ENCODE data around the gene HOXC5. TPM values are rescaled to one million over a fixed set of nuclear protein-coding genes. Genes with fewer than 3 reads are reported as not detected.

The HOXC5 gene
- total and polyA plus RNA-seq, 3 donors from 2014 or later = 1.3 to 5.5 (median 1.9) TPM

DNA sequence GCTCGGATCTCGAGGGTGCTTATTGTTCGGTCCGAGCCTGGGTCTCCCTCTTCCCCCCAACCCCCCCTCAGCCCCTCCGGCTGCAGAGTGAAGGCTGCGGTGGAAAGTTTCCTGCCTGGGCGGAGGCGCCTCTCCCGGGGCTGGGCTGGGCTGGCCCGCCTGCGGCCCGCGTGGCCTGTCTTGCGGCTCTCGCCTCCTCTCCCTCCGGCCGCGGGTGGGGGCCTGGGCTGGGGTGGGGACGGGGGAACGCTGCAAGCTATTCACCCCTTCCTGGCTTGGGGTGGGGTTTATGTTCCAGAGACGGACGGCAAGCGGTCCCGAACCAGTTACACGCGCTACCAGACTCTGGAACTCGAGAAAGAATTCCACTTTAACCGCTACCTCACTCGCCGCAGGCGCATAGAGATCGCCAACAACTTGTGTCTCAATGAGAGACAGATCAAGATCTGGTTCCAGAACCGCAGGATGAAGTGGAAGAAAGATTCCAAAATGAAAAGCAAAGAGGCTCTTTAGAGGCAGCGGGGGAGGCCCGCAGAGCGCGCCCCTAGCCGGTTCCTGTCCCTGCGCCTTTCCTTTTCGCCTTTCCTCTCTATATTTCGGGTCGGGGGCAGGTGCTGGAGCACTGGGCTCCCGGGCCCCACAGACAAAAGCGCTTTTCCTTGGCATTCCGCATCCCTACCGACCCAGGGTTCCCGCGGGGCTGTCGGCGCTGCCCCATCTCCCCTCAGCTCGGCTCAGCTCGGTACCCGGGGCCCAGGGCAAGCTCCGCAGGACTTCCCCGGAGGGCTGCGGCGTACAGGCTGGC lies 1.3 kb downstream of the HOXC5 start:
- peak overlapping the region; percentile 29 to 52 for H3K4me3 ChIP-seq
- H3K4me1 ChIP-seq = peaks cover 14% of the 10 kb centered on the region
- no peaks in the 10 kb centered on the region for H3K36me3 ChIP-seq (ENCODE audit: low read depth, missing control alignments)
- H3K9me3 ChIP-seq = no peaks in the 10 kb centered on the region
- H3K27ac ChIP-seq = no peak overlapping the region
- no peaks in the 10 kb centered on the region for H3K27me3 ChIP-seq
- 48 to 52% methylated on average over 36 to 57 of the region's 57 CpGs for WGBS, 2 donors
- intact Hi-C loops (cut with DNase I; ENCODE audit: low total_unique reads) = loop anchor here (5.0 kb wide), 1 partner anchor 158 kb away; no protein-coding TSS in a partner anchor
- TF ChIP-seq, protein P1, sequence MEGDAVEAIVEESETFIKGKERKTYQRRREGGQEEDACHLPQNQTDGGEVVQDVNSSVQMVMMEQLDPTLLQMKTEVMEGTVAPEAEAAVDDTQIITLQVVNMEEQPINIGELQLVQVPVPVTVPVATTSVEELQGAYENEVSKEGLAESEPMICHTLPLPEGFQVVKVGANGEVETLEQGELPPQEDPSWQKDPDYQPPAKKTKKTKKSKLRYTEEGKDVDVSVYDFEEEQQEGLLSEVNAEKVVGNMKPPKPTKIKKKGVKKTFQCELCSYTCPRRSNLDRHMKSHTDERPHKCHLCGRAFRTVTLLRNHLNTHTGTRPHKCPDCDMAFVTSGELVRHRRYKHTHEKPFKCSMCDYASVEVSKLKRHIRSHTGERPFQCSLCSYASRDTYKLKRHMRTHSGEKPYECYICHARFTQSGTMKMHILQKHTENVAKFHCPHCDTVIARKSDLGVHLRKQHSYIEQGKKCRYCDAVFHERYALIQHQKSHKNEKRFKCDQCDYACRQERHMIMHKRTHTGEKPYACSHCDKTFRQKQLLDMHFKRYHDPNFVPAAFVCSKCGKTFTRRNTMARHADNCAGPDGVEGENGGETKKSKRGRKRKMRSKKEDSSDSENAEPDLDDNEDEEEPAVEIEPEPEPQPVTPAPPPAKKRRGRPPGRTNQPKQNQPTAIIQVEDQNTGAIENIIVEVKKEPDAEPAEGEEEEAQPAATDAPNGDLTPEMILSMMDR (IDR thresholded peaks at IDR 0.05) = no peak
- TF ChIP-seq POLR2A (IDR thresholded peaks at IDR 0.05) = no peak
- DNase-seq = no peak

DNA sequence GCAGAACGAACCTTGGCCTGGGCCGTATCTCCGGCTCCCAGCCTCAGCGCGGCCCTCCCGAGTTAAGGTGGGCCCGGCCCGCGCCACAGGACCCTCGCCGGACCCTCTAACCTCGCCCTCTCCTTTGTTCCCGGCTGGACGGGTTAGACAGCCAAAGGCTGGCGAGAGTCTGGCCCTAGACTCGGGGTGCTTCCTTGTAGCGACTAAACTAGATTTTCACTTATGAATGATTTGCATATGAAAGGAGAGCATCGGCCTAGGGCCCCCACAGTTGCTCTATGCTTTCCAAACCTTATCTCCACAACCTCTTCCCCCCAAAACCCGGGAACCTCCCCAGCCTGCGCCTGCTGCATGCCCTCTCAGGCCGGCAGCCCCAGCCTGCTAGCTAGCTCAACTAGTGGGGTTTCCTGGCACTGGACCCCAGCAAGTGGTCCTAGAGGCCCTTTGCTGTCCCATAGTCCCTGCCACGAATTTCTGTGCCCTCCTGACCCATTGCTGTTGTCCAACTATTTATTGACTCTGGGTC lies 2.0 kb downstream of the HOXC5 start:
- no peaks in the 10 kb centered on the region for H3K36me3 ChIP-seq (ENCODE audit: low read depth, missing control alignments)
- no peak for DNase-seq
- H3K4me1 ChIP-seq = peaks cover 14% of the 10 kb centered on the region
- no peak overlapping the region for H3K27ac ChIP-seq
- intact Hi-C loops (cut with DNase I; ENCODE audit: low total_unique reads) = loop anchor here (5.0 kb wide), 1 partner anchor 157 kb away; no protein-coding TSS in a partner anchor
- H3K9me3 ChIP-seq = no peaks in the 10 kb centered on the region
- H3K27me3 ChIP-seq = no peaks in the 10 kb centered on the region
- no peak for TF ChIP-seq POLR2A (IDR thresholded peaks at IDR 0.05)
- TF ChIP-seq, protein P1 (IDR thresholded peaks at IDR 0.05) = no peak
- 58 to 60% methylated on average over 18 to 22 of the region's 22 CpGs for WGBS, 2 donors
- peak overlapping the region in 1 of 2 donors; percentile 29 for H3K4me3 ChIP-seq

DNA sequence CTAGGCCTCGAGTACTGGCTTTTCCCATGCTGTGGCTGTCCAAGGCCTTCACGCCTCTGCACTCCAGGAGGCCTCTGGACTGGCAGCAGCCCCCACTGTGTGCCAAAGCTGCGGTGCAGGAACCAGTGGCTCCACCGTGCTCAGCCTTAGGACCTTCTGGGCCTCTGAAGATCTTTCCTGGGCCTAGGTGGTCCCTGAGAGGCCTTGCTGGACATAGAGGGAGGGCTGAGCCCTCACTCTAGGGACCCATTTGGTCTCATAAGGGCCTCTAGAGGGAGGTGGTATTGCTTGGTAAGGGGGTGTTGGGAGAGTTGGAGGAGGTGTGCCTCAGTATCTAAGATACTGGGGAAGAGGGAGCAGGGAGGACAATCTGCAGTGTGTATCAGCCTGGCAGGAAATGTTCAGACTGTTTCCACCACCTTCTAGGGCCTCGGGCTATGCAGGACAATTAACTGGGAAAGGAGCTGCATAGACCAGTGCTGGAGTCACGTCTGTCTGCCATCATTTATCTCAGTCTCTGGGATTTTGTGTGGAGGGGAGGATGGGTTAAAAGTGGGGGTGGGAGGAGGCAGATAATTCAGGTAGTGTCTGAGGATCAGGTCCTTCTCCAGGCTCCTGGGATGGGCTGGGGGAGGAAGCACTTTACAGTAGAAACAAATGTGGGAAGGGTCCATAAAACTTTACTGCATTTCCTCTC lies 2.9 kb downstream of the HOXC5 start:
- TF ChIP-seq POLR2A (IDR thresholded peaks at IDR 0.05) = no peak
- TF ChIP-seq, protein P1 (IDR thresholded peaks at IDR 0.05) = no peak
- no peak overlapping the region for H3K27ac ChIP-seq

DNA sequence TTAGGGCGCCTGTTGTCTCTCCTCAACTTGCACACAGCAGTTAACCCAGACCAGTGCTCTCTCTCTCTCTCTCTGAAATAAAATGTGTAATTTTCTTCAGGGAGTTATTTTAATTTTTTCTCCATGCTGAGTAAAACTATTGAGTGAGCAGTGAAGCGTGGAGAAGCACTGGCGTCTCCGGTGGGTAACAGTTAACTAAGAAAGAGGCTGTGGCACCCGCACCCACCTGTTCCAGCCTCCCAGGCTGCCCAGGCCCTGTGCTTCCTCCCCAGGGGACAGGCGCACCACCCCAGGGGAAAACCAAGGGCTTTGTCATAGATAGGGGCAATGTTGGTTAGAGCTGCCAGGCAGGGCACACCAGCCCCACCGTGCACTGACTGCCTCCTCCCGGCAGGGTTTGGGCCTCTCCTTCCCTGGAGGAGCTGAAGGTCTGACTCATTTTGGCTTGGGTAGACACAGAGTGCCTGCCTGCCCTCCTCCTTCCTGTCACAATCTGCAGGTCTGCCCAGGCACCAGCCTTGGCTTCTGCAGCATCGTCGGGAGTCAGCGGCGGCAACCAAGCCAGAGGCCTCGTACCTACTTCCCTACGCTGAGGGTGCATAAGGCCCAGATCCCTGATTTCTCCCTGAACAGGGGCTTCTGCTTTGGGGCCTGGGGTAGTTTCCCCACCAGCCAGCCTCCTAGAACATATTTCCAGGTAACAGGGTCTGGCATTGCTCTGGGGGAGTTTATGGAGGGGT lies 3.9 kb downstream of the HOXC5 start:
- H3K27ac ChIP-seq = no peak overlapping the region
- intact Hi-C loops (cut with DNase I; ENCODE audit: low total_unique reads) = no loop called here
- DNase-seq = no peak
- no peaks in the 10 kb centered on the region for H3K36me3 ChIP-seq (ENCODE audit: low read depth, missing control alignments)
- H3K4me1 ChIP-seq = peaks cover 11% of the 10 kb centered on the region
- H3K27me3 ChIP-seq = no peaks in the 10 kb centered on the region
- H3K9me3 ChIP-seq = no peaks in the 10 kb centered on the region
- TF ChIP-seq POLR2A (IDR thresholded peaks at IDR 0.05) = no peak
- TF ChIP-seq, protein P1 (IDR thresholded peaks at IDR 0.05) = no peak
- WGBS, 2 donors = 85 to 93% methylated on average over 12 to 14 of the region's 14 CpGs
- no peak overlapping the region for H3K4me3 ChIP-seq

More for the DNA sequence above, 2.9 kb downstream of the HOXC5 start:
- Histone ChIP-seq H3K4me1 (peaks cover 14% of the 10 kb centered on the region), H3K27me3 (no peaks in the 10 kb centered on the region), H3K4me3 (no peak overlapping the region), H3K36me3 (ENCODE audit: low read depth, missing control alignments) (no peaks in the 10 kb centered on the region), H3K9me3 (no peaks in the 10 kb centered on the region)
- intact Hi-C loops (cut with DNase I; ENCODE audit: low total_unique reads) = no loop called here
- no peak for DNase-seq
- WGBS, 2 donors = 77% methylated on average over 6 of the region's 6 CpGs

Data from testis (tissue), 3 donors.